Hypothalamus (tissue), 51 donors: ENCODE results near the gene SIRT2.
"Not testable (repeated sequence)": the region's sequence is repeated elsewhere in the genome, so short reads cannot be mapped to it uniquely, and the experiment has no call there.

ENCODE experiments used
- DNase-seq, 51 donors: peaks; one replicate each; lab custom pipeline; 2025; lab: John Stamatoyannopoulos, UW

SIRT2 gene

GRCh38 chr19:38836159-38836982 is 63.0 kb downstream of the SIRT2 start:
- DNase-seq = no peak

DNA sequence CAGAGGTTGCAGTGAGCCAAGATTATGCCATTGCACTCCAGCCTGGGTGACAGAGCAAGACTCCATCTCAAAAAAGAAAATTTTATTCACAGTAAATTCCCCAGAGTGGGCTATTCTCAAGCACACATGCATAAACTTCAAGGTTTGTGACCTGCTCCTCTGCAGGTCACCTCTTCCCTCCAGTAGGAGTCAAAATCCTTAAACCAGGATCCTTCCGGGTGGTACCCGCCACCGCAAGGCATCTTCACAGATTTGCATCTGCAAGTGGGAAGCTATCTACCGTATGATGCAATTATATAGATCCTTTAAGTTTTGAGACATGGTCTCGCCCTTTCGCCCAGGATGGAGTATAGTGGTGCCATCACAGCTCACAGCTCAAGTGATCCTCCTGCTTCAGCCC is 64.8 kb downstream of the SIRT2 start:
- DNase-seq = no peak

DNA sequence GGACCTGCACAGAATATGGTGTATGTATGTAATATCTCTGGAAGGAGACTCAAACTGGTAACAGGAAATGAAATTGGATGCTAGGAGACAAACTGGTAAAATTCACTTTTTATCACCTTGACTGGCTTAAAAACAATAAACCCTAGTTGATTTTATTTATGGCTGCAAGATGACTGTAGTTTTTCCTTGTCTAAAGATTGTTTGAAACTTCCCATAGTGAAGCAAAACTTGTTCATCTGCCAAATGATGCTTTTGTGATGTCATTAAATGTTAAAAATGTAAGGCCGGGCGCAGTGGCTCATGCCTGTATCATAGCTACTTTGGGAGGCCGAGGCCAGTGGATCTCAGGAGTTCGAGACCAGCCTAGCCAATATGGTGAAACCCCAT is 65.3 kb downstream of the SIRT2 start:
- no peak for DNase-seq

DNA sequence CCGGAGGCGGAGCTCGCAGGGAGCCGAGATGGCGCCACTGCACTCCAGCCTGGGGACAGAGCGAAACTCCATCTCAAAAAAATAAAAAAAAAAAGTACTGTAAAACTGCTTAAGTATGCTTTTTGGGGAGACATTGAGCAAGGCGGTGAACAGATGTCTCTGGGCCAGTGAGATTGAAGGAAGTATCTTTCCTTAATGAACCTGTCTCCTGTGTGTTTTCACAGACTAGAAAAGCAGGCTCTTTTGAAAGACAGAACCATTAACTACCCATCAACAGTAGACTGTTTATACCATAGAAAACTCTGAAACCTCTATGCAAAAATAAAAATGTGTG is 66.4 kb downstream of the SIRT2 start:
- no peak for DNase-seq

- DNase-seq = peak in 30 of 51 donors; percentile 9 to 60 (median 42)
Measured at GRCh38 chr19:38831142-38831605, 68.2 kb downstream of the SIRT2 start.

GRCh38 chr19:38830039-38830733 is 69.2 kb downstream of the SIRT2 start:
- DNase-seq = no peak

DNA sequence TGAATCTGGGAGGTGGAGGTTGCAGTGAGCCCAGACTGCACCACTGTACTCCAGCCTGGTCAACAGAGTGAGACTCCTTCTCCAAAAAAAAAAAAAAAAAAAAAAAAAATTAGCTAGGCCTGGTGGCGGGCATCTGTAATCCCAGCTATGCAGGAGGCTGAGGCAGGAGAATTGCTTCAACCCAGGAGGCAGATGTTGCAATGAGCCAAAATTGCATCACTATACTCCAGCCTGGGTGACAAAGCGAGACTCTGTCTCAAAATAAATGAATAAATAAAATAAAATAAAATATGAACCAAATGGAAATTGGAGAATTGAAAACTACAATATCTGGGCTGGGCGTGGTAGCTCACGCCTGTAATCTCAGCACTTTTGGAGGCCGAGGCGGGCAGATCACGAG is 70.2 kb downstream of the SIRT2 start:
- DNase-seq = not testable (repeated sequence)
